Right lobe of liver (tissue), 4 donors: Measurements from ENCODE around the gene FMNL2.

Experiments
- POLR2A ChIP-seq: fragments of 450-650 bp; IDR thresholded peaks from one replicate; pipeline ENCODE4 v1.6.1; 2017; ENCODE audit warnings: antibody characterized with exemption, mild to moderate bottlenecking
- TF ChIP-seq, protein P1 (sequence below), 4 donors: fragments of 200-600 bp in 3 of 4; fragments of 450-650 bp in 1 of 4; IDR thresholded peaks; one replicate each; pipeline versions ENCODE4 v1.5.1 to v1.8.0; 2016 to 2022; ENCODE audit warnings: antibody characterized with exemption in 4 of 4, mild to moderate bottlenecking in 2 of 4
- donor health status: DM: no; HTN: no; CAD: no.
- donor health status: DM: no; HTN: no; CAD: no.
- donor health status: DM: no; HTN: yes; CAD: no.

DNA sequence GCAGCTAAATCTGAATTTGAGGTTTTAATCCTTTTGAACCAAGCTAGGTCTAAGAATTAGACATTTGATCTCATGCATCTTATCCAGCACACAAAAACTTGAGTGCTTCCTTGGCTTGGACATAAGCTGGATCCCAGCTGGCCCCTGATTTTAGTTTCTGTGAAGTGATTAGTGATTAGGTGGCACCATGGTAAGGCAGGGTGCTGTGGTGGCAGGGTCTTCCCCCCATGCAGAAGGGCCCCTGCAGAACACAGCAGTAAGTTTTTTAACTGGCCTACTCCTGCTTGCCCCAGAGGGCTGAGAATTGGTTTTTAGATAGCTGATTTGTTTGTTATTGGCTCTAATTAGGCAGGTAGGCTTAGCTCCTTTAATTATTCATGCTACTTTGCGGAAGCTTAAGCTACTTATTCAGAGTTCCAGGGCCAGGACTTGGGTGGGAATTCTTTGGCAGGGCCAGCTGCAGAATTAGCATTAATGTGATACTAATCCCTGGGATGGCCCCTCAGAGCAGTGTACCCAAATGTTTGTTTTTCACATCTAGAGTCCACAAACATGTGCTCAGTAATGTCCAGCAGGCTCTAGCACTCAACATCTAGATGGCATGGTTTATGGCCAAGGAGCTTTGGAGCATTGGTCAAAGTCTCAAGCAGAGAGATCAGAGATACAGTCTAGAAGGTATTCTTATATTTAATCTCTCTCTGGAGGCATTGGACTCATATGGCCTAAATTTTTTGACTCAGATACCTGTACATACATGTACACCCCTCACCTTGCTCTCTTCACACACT, 99.6 kb downstream of the FMNL2 start:
- no peak for TF ChIP-seq POLR2A
- TF ChIP-seq, protein P1, sequence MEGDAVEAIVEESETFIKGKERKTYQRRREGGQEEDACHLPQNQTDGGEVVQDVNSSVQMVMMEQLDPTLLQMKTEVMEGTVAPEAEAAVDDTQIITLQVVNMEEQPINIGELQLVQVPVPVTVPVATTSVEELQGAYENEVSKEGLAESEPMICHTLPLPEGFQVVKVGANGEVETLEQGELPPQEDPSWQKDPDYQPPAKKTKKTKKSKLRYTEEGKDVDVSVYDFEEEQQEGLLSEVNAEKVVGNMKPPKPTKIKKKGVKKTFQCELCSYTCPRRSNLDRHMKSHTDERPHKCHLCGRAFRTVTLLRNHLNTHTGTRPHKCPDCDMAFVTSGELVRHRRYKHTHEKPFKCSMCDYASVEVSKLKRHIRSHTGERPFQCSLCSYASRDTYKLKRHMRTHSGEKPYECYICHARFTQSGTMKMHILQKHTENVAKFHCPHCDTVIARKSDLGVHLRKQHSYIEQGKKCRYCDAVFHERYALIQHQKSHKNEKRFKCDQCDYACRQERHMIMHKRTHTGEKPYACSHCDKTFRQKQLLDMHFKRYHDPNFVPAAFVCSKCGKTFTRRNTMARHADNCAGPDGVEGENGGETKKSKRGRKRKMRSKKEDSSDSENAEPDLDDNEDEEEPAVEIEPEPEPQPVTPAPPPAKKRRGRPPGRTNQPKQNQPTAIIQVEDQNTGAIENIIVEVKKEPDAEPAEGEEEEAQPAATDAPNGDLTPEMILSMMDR (IDR thresholded peaks at IDR 0.05), result no peak
